ENCODE results near the gene CYP46A1. TPM values are rescaled to one million over a fixed set of nuclear protein-coding genes. Genes with fewer than 3 reads are reported as not detected.

The CYP46A1 gene
- total RNA-seq, 4 donors from 2014 or later, result 0.04 to 1.1 TPM; not detected in 2

DNA sequence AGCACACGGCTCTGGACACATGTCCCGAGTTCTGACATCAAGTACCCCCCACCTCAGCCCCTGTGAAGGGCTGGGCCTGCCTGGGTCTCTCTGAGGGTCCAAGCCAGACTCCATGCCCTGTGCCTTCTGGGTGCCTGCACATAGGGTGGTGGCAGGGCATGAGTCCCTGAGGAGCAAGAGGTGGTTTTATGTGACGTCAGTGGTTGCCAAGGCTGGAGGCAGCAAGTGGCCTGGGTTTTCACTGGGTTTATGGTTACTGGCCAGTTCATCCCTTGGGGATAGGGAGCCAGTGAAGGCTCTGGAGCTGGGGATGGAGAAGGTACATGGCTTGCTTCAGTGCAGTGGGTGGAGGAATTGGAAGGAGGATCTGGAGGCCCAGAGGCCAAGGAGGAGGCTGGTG, 58.0 kb downstream of the CYP46A1 start:
- no peaks in the 10 kb centered on the region for H3K36me3 ChIP-seq
- H3K27me3 ChIP-seq, result peaks cover 0 to 39% (median 0%) of the 10 kb centered on the region in 4 donors
- WGBS, 2 donors, result 60 to 66% methylated on average over 1 to 2 of the region's 3 CpGs
- H3K4me3 ChIP-seq, result no peak overlapping the region
- TF ChIP-seq, protein P1, sequence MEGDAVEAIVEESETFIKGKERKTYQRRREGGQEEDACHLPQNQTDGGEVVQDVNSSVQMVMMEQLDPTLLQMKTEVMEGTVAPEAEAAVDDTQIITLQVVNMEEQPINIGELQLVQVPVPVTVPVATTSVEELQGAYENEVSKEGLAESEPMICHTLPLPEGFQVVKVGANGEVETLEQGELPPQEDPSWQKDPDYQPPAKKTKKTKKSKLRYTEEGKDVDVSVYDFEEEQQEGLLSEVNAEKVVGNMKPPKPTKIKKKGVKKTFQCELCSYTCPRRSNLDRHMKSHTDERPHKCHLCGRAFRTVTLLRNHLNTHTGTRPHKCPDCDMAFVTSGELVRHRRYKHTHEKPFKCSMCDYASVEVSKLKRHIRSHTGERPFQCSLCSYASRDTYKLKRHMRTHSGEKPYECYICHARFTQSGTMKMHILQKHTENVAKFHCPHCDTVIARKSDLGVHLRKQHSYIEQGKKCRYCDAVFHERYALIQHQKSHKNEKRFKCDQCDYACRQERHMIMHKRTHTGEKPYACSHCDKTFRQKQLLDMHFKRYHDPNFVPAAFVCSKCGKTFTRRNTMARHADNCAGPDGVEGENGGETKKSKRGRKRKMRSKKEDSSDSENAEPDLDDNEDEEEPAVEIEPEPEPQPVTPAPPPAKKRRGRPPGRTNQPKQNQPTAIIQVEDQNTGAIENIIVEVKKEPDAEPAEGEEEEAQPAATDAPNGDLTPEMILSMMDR (IDR thresholded peaks at IDR 0.05), result no peak
- TF ChIP-seq POLR2A (IDR thresholded peaks at IDR 0.05), result no peak
- DNase-seq, result no peak
- H3K27ac ChIP-seq, result peak overlapping the region in 1 of 4 donors; percentile 7
- intact Hi-C loops (cut with DNase I), result no loop called here
- peaks cover 13 to 74% (median 24%) of the 10 kb centered on the region in 3 donors for H3K4me1 ChIP-seq
- no peaks in the 10 kb centered on the region for H3K9me3 ChIP-seq

DNA sequence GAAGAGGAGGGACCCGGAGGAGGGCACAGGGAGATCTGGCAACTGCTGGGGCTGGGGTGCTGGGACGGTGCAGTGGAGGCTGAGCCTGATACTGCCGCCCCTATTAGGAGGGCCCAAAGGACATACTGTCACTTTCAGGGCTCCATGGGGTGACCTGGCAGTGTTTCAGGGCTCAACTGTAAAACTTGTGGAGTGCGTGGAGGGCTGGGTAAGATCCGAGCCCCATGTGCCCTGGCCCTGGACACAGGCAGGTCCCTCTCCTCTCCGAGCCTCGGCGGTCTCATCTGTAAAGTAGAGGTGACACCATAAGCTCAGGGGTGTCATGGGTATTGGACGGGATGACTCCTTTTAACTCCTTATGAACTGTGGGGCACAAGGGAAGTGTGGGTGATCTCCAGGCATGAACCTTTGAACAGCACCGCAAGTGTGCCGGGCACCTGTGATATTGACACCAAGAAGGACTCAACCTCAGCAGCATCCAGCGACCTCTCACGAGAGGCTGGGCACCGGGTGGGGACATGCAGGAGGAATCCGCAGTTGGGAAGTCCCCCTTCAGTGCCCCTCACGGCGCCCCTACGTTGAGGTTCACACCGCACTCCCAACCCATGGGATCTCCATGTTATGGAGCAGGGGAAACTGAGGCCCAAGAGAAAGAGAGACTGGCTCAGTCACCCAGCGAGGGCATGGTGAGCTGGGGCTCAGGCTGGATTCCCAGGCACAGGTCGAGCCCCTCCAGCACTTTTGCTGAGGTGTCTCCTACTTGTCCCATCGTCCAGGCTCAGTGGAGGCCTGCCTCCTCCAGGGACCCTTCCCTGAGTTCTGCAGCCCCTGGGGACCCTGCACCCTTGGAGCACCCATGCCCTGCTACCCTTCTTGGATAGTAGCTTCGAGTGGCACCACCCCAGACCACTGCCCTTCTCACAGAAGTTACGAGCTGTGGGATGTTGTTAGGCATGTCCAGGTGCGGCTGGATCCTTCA, 58.7 kb downstream of the CYP46A1 start:
- TF ChIP-seq, protein P1 (IDR thresholded peaks at IDR 0.05), result no peak
- intact Hi-C loops (cut with DNase I), result no loop called here
- WGBS, 2 donors, result 87 to 89% methylated on average over 9 of the region's 25 CpGs
- Histone ChIP-seq H3K27me3 (peaks cover 0 to 35% (median 0%) of the 10 kb centered on the region in 4 donors), H3K4me3 (no peak overlapping the region), H3K9me3 (no peaks in the 10 kb centered on the region), H3K4me1 (peaks cover 13 to 74% (median 21%) of the 10 kb centered on the region in 3 donors), H3K36me3 (no peaks in the 10 kb centered on the region), H3K27ac (peak overlapping the region in 2 of 4 donors; percentile 5 to 6)
- DNase-seq, result no peak

DNA sequence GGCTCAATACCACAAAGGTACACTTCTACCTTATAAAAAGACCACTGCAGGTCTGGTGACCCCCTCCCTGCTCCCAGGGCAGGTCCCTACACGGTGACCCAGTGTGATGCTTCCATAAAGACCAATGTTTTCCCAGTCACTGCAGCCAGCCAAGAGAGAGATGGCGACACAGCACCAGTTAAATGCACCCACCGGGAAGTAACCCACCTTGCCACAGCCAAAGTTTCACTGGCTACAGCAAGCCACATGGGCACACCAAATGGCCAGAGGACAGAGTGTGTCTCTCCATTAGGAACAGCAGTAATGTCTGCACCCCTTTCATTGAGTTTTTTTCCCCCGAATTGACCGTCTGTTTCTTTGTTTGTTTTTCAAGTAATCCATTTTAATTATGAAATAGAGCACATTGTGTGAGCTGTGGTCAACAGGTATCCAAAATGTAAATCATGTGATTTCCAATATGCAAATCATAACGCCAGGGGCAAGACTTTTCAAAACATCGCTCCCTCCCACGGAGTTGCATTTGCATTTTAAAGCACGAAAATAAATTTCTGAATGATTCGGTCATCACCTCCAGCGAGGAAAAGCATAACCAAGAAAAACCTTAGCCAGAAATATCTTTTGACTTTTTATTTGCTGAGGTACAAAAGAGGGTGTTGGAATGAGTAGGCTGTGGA, 60.2 kb downstream of the CYP46A1 start:
- Histone ChIP-seq H3K4me1 (peaks cover 13 to 68% (median 24%) of the 10 kb centered on the region in 3 donors), H3K9me3 (no peaks in the 10 kb centered on the region), H3K27me3 (peaks cover 0 to 31% (median 0%) of the 10 kb centered on the region in 4 donors), H3K27ac (peak overlapping the region in 3 of 4 donors; percentile 72 to 89 (median 85)), H3K4me3 (no peak overlapping the region), H3K36me3 (no peaks in the 10 kb centered on the region)
- intact Hi-C loops (cut with DNase I), result no loop called here
- TF ChIP-seq POLR2A (IDR thresholded peaks at IDR 0.05), result no peak
- DNase-seq, result no peak
- 33 to 38% methylated on average over 10 to 11 of the region's 11 CpGs for WGBS, 2 donors

DNA sequence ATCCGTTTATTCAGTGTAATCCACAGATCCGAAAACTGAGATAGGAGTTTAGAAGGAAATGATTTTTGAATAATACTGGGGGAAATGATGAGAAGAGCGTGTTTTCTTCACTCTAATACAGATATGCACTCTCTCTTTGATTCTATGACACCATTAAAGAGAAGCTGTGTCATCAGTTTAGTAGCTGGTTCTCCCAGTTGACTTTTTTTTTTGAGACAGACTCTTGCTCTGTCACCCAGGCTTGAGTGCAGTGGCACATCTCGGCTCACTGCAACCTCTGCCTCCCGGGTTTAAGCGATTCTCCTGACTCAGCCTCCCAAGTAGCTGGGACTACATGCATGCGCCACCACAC, 60.8 kb downstream of the CYP46A1 start:
- peak overlapping the region; percentile 18 to 89 (median 78) for H3K27ac ChIP-seq
- peaks cover 0 to 36% (median 0%) of the 10 kb centered on the region in 4 donors for H3K27me3 ChIP-seq
- intact Hi-C loops (cut with DNase I), result no loop called here
- H3K4me3 ChIP-seq, result no peak overlapping the region
- H3K9me3 ChIP-seq, result no peaks in the 10 kb centered on the region
- no peak for TF ChIP-seq POLR2A (IDR thresholded peaks at IDR 0.05)
- TF ChIP-seq, protein P1 (IDR thresholded peaks at IDR 0.05), result no peak
- H3K4me1 ChIP-seq, result peaks cover 13 to 68% (median 29%) of the 10 kb centered on the region in 3 donors
- WGBS, 2 donors, result 41 to 44% methylated on average over 7 of the region's 7 CpGs
- no peak for DNase-seq
- H3K36me3 ChIP-seq, result no peaks in the 10 kb centered on the region

DNA sequence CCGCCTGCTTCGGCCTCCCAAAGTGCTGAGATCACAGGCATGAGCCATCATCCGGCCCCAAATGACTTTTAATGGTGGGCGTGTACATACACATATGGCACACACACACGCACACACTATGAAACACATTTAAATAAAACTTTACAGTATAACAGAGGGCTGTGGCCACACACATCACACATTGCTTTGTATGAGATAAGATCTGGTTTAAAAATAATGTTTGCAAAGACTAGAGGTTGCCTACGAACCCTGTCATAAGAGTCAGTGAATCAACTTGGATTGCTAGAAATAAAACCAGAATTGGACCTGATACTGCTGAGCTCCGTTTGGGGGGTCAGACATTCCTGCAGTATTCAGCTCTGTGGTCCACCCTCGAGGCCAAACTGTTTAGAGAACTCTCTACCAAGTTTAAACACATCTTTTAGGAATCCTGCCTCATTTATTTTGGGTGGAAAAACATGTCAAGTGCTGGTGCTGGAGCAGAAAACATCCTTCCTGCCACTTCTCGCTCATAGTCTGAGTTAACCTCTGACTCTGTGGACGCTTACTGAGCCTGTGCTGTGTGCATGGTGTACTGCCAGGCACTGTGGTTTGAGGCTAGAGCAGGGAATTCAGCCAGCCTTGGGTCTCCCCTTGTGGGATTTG, 61.3 kb downstream of the CYP46A1 start:
- whole genome bisulfite sequencing, 2 donors, result 30 to 47% methylated on average over 10 of the region's 10 CpGs
- H3K27ac ChIP-seq, result peak overlapping the region; percentile 36 to 89 (median 78)
- peaks cover 0 to 42% (median 0%) of the 10 kb centered on the region in 4 donors for H3K27me3 ChIP-seq
- H3K9me3 ChIP-seq, result no peaks in the 10 kb centered on the region
- no peak for DNase-seq
- peaks cover 13 to 69% (median 26%) of the 10 kb centered on the region in 3 donors for H3K4me1 ChIP-seq
- intact Hi-C loops (cut with DNase I), result no loop called here
- no peak overlapping the region for H3K4me3 ChIP-seq
- TF ChIP-seq, protein P1 (IDR thresholded peaks at IDR 0.05), result no peak
- no peaks in the 10 kb centered on the region for H3K36me3 ChIP-seq
